PC-3 (cell line): ENCODE results near the gene CDH13.

ENCODE experiments used
- CTCF ChIP-seq: fragments of 300-600 bp; sonication (generic); conservative IDR thresholded peaks from 2 replicates; pipeline ENCODE4 v1.5.1; 2017; ENCODE audit warnings: antibody characterized with exemption, low read depth, mild to moderate bottlenecking, low read length
- EZH2 ChIP-seq: fragments of 300-600 bp; sonication (generic); IDR thresholded peaks from one replicate; pipeline ENCODE4 v1.6.1; 2017; ENCODE audit warnings: antibody characterized with exemption, mild to moderate bottlenecking, low read length; ENCODE audit not compliant: unreplicated experiment
- EZH2phosphoT487 ChIP-seq: fragments of 300-600 bp; sonication (generic); IDR thresholded peaks from 2 replicates; pipeline ENCODE4 v1.6.1; 2018; ENCODE audit warnings: mild to moderate bottlenecking, antibody characterized with exemption, low read length, borderline replicate concordance

DNA sequence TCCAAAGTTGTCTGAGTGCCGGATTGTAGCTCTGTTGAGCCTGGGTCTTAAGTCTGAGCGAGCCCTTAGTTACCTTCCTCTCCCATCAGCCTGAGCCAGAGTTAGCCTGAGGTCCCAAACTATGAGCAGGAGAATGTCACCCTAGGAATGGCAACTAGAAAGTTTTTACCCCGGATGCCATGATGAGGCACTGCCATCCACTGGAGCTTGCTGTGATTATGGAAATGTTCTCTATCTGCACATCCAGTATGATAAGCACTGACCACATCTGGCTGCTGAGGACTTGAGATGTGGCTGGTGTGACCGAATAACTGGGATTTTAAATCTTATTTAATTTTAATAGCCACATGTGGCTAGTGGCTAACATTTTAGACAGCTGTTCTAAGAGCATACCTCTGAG lies 550.0 kb downstream of the CDH13 start:
- TF ChIP-seq CTCF: no peak
- no peak for TF ChIP-seq EZH2
- TF ChIP-seq EZH2phosphoT487: no peak
